Dermis blood vessel endothelial cell (primary cell): ENCODE results near the gene ADPRHL1. TPM values are rescaled to one million over a fixed set of nuclear protein-coding genes. Genes with fewer than 3 reads are reported as not detected.

ENCODE experiments used
- DNase-seq: peaks from one replicate; pipeline ENCODE4 v3.0.0; 2010
- total RNA-seq: library from RNA; depleted of rRNA; stranded (reverse); fragments of >200 nt; gene quantifications from 2 replicates; pipeline ENCODE4 v1.2.3, GENCODE V29; 2014

The ADPRHL1 gene
- 1.0 and 1.7 TPM in 2 replicates for total RNA-seq

DNA sequence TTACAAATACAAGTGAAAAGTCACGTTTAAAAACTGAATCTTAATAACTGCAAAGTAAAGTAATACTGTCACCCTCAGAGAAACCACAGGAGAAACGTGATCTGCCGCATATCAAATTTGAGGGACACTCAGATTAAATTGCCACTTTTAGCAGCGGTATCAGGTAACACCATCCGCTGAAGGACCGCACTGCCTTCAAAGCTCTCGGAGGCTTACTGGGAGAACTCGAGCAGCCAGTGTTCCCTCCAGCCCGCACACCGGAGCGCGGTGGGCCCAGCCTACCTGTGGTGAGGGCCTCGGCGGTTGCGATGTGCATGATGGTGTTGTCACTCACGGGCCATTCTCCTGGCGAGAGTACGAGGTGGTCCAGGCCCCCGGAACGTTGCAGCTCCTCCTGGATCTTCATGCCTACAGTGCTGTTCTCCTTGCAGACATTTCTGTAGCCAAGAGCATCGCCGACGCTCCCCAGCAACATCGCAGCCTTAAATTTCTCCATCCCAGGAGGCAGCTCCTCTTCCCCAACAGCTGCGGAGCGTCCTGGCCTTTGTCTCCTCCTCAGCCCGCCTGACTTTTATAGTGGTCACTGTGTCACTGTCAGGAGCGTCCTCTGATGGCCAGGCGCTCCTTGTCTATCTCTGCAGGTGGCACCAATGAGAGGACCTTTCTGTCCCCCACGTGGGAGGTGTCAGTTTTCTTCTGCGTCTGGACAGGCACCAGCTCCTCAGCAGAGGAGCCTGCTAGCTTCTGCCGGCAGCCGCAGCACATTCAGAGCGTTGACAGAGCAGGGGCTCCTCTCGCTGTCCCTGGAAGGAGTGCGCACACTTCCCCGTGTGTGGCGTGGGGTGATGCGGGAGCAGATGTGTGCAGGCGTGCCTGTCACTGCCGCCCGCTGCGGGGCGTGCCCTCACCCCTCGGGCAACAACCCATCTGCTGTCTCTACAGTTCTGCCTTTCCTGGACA, at the start of gene ADPRHL1:
TSS of gene ADPRHL1 (minus strand) at position 547 of the 960 bp plus-strand sequence. CDS start at position 496, 51 bp downstream.
- no peak for DNase-seq

DNA sequence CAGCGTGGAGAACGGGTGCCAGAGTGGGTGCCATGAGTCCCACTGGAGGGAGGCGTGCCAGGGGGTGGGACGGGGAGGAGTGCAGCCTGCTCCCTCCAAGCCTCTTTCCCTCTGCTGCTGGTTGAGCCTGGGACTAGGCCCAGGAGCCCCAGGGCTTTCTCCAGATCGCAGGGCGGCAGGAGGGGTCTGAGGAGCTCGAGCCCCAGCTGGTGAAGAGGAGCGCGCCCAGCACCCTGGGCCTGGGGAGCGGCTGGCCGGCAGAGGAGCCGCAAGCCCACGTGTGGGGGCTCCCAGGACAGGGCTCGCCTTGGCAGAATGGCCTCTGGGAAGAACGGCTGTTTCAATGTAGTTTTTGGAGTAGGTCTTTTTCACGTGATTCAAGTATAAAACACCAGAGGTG, 49.4 kb upstream of the ADPRHL1 start:
- DNase-seq, result no peak

DNA sequence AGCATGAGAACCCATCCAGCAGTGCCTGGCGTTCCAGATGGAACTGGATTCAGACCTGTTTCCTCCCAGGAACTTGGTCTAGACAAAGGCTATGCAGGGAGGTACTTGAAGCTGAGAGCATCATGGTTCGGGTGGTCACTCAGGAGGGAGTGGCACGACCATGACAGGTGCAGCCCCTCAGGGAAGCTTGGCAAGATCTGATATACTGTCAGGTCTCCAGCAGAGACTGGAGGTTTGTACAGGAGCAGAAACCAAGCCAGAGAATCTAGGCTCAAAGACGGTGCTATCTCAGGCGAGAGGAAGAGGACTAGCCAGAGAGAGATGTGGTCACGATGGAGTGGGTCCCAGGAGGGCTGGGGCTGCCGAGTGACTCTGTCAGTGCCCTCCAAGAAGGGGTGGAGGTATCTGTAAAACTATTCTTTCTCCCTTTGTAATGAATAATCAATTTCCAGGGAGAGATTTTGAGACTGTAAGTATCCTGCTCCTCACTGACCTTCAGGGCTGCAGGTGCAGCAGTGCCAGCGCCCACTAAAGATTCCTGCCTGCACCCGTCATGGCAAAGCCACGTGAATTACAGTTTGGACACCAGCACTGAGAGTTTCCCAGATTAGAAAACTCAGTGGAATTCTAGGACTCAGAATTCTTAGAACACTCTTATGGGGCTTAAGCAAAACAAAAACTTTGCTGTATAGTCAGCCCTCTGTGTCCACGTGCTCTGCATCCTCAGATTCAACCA, 47.4 kb upstream of the ADPRHL1 start:
- no peak for DNase-seq

DNA sequence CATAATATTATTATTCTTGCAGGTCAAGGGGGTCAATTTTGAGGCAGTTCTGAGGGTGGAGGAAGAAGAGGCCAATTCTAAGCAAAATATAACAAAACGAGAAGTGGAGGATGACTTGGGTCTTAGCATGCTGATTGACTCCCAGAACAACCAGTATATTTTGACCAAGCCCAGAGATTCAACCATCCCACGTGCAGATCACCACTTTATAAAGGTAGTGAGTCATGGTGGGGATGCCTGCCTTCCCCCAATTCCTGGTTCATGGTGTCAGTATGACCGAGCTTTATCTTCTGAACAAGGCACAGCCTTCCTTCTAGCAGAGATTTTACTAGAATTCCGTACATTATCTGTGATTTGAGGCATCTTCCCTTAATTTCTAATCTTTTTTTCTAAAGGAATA, 46.6 kb upstream of the ADPRHL1 start:
- no peak for DNase-seq

DNA sequence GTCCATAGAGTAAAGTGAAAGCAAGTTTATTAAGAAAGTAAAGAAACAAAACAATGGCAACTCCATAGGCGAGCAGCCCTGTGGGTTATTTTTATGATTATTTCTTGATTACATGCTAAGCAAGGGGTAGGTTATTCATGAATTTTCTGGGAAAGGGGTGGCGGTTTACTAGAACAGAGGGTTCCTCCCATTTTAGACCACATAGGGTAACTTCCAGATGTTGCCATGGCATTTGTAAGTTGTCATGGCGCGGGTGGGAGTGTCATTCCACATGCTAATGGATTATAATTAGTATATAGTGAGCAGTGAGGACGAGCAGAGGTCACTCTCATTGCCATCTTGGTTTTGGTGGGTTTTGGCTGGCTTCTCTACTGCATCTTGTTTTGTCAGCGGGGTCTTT, 45.6 kb upstream of the ADPRHL1 start:
- no peak for DNase-seq

DNA sequence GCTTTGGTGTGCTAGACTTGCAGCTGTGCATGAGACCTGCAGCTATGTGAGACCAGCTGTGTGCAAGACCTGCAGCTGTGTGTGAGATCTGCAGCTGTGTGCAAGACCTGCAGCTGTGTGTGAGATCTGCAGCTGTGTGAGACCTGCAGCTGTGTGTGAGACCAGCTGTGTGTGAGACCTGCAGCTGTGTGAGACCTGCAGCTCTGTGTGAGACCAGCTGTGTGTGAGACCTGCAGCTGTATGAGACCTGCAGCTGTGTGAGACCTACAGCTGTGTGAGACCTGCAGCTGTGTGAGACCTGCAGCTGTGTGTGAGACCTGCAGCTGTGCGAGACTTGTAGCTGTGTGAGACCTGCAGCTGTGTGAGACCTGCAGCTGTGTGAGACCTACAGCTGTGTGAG, 43.9 kb upstream of the ADPRHL1 start:
- no peak for DNase-seq

DNA sequence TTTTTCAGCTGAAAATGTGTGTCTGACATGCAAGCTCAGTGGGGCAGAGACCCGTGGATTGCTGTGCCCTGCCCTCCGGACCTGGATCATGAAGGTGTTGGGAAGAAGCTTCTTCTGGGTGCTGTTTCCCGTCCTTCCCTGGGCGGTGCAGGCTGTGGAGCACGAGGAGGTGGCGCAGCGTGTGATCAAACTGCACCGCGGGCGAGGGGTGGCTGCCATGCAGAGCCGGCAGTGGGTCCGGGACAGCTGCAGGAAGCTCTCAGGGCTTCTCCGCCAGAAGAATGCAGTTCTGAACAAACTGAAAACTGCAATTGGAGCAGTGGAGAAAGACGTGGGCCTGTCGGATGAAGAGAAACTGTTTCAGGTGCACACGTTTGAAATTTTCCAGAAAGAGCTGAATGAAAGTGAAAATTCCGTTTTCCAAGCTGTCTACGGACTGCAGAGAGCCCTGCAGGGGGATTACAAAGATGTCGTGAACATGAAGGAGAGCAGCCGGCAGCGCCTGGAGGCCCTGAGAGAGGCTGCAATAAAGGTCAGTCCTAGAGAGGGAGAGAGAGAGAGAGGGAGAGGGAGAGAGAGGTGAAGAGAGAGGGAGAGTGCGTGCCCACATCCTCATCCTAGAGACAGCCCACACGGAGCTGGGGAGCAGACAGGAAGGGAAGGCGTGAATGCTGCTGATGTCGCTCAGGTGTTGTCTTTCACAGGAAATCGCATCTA, 42.4 kb upstream of the ADPRHL1 start:
- DNase-seq, result no peak

DNA sequence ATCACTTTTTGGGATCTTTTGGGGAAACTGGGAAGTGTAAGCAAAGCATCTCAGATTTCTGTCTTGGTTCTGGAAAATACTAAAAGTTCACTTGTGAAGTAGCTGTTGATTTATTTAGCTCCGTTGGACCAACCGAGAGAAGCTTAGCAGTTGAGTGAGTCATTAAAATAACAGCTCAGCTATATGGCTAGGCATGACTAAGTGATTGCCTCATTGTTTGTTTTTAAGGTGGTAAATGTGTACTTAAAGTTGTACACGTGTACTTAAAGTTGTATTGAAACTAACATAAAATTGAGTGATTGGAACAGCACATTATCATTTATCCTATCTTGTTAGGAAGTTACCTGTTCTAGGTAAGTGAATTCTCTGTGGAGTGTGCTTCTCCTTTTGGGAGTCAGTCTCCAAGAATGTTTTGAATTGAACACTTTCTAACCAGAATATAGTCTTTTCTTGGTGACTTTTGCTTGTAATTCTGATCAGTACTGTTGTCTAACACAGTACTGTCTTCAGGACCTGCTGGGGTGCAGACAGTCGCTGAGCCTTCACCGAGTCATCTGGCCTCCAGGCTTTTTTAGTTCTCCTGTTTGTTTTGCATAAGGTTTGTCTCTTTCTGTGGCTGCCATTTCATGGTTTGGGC, 40.1 kb upstream of the ADPRHL1 start:
- peak; percentile 95 for DNase-seq

DNA sequence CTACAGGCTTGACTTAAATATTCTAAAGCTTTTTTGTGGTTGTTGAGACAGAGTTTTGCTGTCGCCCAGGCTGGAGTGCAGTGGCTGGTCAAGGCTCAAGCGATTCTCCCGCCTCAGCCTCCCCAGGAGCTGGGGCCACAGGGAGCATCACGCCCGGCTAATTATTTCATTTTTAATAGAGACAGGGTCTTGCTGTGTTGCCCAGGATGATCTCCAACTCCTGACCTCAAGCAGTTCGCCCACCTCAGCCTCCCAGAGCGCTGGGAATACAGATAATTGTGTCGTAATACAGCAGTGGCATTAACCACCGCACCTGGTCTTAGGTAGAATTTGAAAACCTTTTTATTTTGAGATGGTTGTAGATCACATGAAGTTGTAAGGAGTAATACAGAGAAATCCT, 38.7 kb upstream of the ADPRHL1 start:
- no peak for DNase-seq

DNA sequence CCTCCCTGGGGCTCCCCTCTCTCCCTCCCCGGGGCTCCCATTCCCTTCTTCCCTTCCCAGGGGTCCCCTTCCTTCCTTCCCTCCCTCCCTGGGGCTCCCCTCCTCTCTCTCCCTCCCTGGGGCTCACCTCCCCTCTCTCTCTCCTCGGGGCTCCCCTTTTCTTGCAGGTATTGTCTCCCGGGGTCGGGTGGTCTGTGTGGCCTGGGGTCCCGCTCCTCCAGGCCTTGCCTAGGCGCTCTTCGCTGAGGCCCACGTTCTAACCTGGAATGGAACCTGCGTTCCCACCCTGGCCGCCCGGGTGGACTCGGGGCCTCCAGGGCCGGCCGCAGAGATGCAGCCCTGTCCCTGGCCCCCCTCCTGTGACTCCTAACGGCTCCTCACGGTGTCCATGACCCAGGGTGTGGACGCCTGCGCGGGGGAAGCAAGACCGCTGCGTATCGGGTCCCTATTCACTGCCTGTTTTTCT, 38.2 kb upstream of the ADPRHL1 start:
- peak; percentile 59 for DNase-seq

DNA sequence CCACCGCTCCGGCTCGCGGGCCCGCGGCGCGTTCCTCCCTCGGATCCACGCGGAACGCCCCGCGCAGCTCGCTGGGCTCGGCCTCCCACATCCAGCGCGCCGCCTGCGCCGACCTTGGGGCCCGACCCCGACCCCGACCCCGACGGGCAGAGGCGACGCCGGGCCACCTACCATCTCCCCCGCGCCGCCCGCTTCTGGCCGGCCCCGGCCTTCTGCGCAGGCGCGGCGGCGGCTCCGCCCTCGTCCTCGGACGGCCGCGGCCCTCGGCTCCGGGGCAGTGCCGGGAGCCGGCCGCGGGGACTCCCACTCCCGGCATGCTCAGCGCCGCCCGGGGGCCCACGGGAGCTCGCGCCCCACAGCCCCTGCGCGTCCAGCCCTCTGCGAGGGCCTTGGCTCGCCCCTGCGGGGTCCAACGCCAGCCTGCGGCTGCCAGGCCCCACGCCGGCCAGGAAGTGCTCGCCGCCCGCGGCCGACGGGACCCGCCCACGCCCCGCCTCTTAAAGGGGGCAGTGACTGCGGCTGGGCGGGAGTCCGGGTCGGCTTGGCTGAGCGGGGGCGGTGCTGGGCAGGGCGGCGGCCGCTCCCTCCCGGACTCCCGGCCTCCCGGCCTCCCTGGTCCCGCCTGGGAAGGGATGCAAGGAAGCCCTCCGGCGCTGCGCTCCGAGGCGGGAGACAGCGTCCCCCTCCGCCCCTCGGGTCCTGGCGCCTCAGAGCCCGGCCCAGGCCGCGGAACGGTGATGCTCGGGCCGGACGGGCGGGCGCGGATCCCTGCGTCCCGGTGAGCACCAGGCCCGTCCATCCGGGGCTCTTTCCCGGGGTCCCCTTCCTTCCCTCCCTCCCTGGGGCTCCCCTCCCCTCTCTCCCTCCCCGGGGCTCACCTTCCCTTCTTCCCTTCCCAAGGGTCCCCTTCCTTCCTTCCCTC, 37.5 kb upstream of the ADPRHL1 start, which contains the start of gene DCUN1D2:
TSS of gene DCUN1D2 (minus strand) at position 216 of the 922 bp plus-strand sequence. CDS start at position 174, 42 bp downstream.
- peak; percentile 97 for DNase-seq

DNA sequence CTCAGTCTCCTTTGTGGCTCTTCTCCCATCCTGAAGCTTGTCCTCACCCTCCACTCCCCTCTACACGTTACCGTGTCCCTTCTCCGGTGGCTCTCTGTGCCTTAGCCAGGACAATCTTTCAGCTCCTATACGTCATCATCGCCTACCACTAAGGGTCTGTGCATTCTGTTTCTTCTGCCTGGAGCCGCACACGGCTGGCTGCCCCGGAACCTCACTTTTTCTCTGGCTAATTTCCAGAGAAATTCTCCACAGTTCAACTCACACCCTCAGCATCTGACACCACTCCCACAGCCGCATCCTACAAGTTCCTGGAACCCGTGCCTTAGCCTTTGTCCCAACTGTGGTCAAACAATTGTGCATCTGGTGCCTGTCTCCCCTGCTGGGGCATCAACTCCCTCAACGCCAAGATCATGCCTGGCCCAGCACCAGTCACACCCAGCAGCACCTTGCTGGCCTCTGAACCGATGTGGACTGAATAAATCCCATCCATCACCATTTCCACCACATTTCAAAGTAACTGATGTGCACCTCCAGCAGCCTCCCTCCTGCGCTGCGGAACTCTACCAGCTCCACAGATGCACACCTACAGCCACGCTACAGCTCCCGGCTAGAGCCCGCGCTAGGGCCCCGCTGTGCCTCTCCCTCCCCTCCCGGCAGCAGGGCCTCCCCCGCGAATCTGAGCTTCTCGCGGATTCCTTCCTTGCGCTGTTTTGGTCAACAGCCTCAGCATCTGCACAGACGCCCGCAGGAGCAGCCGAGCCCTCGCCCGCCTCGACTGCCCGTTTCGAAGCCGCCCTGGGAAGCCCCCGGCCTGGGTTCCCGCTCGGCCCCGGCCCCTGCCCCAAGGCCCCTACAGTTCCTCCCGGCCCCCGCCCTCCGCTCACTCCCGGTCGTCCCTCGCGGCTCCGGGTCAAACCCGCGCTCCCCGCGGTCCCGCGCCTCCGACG, 36.5 kb upstream of the ADPRHL1 start:
- DNase-seq, result peak; percentile 54

DNA sequence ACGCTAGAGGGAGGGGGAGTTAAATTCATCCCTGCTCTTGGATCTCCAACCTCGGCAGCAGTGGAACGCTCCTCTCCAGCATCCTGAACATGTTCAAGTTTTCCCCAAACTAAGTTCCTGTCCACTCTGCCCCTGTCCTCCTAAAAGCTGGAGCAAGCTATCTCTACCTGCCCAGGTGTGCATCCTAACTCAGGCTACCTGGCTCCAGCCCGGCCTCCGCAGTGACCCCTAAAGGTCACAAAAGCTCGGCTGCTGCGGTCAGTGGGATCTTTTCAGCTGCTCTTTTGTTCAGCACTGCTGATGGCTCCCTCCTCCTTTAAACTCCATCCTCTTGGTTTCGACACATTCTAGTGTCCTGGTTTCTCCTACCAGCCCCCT, 35.9 kb upstream of the ADPRHL1 start:
- DNase-seq, result no peak

DNA sequence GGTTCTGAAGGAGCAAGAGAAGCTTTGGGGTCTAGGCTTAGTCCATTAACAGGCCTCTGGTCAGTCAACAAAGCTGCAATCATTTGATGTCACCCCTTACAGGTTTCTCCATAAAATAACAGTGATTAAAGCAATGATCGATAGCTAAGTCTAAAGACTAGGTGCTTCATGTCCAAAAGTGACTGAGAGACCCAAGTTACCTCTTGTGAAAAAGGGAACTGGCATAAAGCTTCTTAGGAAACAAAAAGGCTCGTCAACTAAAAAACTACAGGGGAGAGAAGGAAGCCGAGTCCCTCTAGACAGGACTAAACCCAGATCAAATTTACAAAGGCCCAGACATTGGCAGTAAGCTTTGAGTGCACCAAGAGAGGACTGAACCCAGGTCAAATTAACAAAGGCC, 35.0 kb upstream of the ADPRHL1 start:
- DNase-seq, result no peak

DNA sequence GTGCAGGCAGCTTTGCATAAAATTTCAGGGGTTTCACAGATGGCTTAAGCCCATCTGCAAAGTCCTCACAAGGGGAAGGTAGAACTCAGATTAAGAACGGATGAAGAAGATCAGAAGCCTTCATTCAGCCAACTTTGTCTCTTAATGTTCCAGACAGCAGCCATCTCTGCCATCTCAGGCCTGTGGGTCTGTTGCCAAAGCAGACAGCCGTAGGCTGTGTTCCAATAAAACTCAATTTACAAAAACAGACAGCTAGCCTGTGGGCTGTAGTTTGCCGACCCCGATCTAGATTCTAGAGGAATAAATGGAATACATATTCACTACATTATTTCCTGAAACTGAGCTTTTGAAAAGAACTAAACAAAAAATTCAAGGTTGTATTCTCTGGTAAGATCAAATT, 33.4 kb upstream of the ADPRHL1 start:
- DNase-seq, result no peak

DNA sequence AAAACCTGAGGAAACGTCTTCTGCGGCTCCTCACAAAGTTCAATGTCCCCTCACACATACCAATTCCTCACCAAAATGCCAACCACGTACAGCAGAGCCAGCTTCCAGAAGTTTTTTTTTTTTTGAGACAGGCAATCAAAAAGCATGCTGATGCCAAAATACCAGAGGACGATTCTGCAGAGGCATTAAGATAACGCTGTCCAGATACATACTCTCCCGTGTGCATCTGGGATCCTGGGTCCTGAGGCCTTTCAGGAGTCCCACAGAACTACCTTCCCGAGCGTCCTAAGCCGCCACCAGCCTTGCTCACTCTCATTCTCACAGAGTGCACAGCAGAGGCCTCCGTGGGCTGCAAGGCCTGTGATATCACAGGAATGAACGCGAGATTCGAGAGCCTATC, 32.3 kb upstream of the ADPRHL1 start:
- no peak for DNase-seq

DNA sequence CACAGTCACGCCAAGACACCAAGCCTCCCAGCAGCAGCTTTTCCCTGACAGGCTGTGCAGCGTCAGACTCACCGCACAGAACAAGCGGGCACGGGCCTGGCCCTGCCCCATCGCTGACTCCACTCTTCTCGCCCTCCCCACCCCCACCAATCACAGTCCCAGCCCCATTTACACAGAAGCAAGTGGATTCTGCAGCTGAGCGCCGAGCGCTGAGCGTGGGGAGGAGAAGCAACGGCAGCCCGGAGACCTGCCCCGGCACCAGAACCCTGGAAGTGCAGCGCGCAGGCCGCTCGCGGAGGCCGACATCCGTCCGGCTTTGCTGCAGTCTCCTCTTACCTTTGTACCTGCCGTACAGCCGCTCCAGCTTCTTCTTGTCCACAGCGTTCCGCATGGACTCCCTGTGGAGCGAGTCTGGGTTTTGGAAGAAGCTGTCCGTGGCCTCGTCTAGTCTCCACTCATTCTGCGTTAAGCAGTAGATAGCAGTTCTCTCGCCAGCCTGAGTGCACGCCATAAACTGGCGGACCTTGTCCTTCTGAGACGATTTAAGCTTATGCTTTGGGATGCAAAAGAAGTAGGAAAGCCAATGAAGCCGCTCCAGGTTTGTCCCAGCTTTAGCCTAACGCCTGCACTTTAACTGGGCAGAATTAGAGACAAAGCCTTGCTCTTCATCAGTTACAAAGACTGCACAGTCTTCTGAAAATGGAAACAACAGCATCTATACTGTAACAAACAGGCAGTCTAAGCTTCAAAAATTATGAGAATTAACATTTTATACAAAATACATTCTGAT, 30.4 kb upstream of the ADPRHL1 start:
- DNase-seq, result no peak

DNA sequence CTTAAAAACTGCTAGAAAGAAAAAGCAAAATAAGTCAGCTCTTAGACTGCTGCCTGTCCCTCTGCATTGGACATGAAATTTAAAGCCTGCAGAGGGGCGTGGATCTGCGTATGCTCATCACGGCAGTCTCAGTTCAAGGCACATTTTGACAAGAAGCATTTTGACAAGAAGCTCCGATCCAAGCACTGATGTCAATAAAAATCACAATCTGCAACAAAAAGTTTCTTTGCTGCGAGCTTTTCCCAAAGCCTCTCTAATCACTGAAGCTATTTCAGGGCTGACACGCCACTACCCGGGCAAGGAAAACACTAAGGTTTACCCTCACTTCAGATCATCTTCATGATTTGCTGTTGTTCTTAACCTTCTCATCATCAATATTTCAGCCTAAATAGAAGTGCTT, 29.8 kb upstream of the ADPRHL1 start:
- no peak for DNase-seq

DNA sequence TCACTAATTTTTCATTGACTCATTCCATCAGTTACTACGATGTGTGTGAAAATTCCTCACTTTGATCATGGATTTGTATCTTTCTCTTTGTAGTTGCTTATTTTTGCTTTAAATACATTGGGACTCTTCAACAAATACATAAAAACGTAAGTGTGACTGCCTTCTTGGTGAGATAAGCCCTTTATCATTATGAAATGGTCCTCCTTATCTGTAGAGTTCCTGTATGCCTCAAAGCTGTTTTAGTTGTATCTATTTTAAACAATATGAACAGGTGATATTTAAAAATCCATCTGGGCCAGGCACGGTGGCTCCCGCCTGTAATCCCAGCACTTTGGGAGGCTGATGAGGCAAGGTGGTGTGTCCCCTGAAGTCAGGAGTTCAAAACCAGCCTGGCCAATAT, 25.9 kb upstream of the ADPRHL1 start:
- no peak for DNase-seq
